Right ventricle myocardium superior (tissue), 1 donor: ENCODE results near the gene PSMA5. TPM values are rescaled to one million over a fixed set of nuclear protein-coding genes. Genes with fewer than 3 reads are reported as not detected.
"Not testable (repeated sequence)": the region's sequence is repeated elsewhere in the genome, so short reads cannot be mapped to it uniquely, and the experiment has no call there.

Source experiments
- ATAC-seq: fragments of 200-7000 bp; cut with Tn5 transposase; one replicate; pipeline ENCODE4 v1.9.1; 2020; ENCODE audit warnings: mild to moderate bottlenecking; ENCODE audit not compliant: poor library complexity
- DNase-seq: peaks from one replicate; pipeline ENCODE4 v3.0.0-alpha.2; 2020
- intact Hi-C: fragments of 100-400 bp; cut with DNase I; formaldehyde crosslinking; loops from one replicate; pipeline ENCODE4 v1.11.2; 2022
- total RNA-seq: library from RNA; stranded (reverse); fragmentation: NEBNext Ultra II Directional; extraction: Animal tissue kit (Norgen Biotek cat#: 25700); gene quantifications from one replicate; pipeline ENCODE4 v1.2.1, GENCODE V29; 2021
- donor health status: DM: no; HTN: yes; CAD: no; lungs with severe emphysema.

PSMA5 gene
- total RNA-seq, 1 donor from 2014 or later = 56.8 TPM

GRCh38 chr1:109379907-109380306 lies 46.3 kb downstream of the PSMA5 start:
- ATAC-seq = no peak
- no peak for DNase-seq
- intact Hi-C loops = no loop called here

- intact Hi-C loops = no loop called here
- no peak for ATAC-seq
- no peak for DNase-seq
Measured at GRCh38 chr1:109379422-109379821, 46.8 kb downstream of the PSMA5 start.

DNA sequence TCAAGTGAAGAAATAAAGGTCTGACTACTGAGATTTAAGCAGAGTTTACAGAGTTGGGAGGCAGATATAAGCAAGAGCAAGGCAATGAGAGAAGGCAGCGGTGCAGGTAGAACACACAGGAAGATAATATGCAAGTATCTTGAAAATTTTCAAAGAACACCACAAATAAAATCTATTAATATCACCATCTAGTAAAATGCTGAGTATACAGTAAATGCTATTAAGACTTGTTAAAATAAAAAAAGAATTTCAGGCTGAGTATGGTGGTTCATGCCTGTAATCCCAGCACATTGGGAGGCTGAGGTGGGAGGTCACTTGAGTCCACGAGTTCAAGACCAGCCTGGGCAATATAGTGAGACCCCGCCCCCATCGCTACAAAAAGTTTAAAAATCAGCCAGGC lies 48.5 kb downstream of the PSMA5 start:
- intact Hi-C loops = no loop called here
- DNase-seq = no peak
- ATAC-seq = no peak

- intact Hi-C loops, DNase-seq, ATAC-seq: not testable (repeated sequence)
Measured at GRCh38 chr1:109373696-109374095, 52.6 kb downstream of the PSMA5 start.

DNA sequence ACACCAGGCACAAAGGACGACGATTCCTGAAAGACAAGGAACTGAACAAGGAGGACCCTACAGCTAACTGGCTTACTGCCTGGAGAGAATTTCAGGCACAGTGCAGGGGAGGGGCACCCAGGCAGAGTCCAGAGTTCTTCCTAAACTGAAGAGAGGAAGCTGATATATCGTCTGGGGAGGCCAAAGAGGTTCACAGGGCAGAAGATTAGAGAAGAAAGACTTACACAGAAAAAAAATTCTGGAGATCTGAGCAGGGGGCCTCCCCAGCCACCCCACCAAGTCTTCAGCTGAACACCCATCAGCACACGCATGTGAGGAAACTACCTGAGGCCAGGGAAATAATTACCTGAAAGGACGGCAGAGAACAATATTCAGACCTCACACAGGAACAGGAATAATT lies 53.1 kb downstream of the PSMA5 start:
- DNase-seq = no peak
- ATAC-seq = peak; percentile 46
- intact Hi-C loops = no loop called here

DNA sequence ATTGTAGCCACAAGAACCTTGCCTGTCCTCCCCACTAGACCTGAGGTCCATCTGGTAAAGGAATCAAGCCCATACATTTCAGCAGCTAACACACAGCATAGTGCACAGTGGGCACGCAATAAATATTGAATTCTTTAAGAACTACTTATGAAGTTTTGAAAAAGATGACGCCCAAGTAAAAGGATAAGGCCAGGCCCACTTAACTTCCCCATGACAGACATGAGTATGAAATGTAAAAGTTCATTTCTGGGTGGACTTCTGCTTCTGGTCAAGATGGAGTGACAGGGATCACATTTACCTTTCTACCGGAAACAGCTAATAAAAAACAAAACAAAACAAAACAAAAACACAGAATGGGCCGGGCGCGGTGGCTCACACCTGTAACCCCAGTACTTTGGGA lies 54.0 kb downstream of the PSMA5 start:
- ATAC-seq = no peak
- intact Hi-C loops = no loop called here
- DNase-seq = no peak

DNA sequence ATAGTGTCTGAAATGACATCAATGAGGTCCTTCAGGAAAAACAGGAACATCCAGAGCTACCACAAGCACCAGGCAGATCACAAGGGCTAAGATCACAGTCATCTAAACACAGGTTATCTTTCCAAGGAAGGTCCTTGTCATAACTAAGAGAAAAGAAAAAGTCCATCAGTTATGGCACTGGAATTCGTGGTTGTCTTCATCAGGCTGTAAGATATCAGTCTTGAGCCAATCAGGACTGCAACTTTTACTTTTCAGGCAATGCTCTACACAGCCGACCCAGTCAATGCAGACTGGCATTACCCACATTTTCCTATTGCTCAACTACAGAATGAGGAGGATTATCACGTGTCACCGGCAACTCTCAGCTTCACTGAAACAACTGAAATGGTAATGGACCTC lies 54.9 kb downstream of the PSMA5 start:
- intact Hi-C loops = no loop called here
- DNase-seq = no peak
- peak; percentile 76 for ATAC-seq

DNA sequence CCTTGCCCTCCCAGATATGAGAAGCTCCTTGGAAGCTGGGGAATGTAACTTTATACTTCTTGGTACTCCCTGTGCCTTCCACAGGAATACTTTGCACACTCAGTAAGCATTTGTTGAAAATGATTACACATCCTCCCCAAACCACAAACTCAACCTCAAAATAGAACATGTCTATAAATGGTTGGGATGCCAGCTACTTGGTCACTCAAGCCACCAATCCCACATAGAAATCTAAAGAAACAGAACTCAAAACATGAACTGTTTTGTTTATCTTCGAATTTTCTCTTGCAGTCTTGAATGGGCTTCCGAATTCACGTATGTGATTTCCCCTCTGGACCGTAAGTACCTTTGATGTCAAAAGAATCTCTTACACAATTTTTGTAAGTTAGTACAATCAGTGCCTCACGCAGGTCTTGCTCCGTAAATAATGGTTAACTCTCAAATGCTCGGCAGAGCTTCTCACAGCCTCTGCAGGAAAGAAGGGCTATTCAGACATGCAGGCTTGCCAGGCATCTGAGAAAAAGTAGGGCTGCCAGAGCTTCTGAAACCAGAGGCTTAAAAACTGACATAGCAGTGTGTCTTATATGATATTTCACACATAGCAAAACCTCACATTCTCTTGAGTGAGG lies 55.4 kb downstream of the PSMA5 start:
- intact Hi-C loops = no loop called here
- ATAC-seq (peak; percentile 35), DNase-seq (no peak)

DNA sequence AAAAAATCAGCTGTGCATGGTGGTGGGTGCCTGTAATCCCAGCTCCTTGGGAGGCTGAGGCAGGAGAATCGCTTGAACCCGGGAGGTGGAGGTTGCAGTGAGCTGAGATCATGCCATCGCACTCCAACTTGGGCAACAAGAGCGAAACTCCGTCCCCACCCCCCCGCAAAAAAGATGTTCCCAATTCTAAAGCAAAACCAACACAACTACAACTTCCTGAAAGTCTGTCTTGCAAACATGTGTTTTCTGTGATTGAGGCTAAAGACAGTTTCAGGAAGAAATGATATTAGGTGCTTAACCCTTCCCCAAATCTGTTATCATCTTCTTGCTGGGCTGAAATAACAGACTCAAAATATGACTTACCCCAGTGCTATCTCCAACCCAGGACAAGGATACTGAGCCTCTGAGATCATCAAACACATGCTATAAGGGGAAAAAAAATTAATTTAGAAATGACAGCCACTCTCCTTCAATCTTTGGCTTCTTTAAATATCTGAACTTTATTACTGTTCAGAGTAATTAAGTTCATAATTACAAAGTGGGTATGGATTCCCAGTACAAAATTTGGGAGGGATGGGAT lies 57.0 kb downstream of the PSMA5 start:
- DNase-seq = no peak

GRCh38 chr1:109368464-109368863 lies 57.8 kb downstream of the PSMA5 start:
- ATAC-seq = no peak

More for the DNA sequence above, 57.0 kb downstream of the PSMA5 start:
- intact Hi-C loops = no loop called here
- no peak for ATAC-seq

GRCh38 chr1:109367626-109368025 lies 58.6 kb downstream of the PSMA5 start:
- intact Hi-C loops = no loop called here

More at GRCh38 chr1:109368464-109368863, 57.8 kb downstream of the PSMA5 start:
- no peak for DNase-seq
- intact Hi-C loops = no loop called here

DNA sequence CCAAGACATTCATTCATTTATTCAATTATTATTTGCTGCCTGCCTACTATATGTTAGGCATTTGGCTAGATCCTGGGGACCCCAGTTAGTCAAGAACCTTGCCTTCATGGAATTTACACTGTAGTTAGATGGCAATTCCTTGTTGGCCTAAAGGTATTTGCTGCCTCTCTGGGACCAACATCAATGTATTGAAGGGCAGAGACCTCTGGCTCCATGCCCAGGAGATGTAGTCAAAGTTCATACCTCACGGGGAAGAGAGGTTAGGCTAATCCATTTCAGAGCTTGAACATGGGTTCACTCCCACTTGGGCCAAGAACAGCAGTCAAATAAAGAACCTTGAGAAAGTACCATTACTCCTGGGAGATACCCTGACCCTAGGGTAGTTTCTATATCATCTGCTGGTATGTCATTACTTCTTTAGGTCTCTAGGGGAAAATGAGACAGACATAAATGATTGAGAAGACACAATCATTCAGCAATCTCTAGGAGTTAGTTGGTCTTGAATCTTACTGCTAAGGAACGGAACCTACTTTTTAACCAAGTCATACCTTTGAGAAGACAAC lies 60.5 kb downstream of the PSMA5 start:
- no peak for DNase-seq
- intact Hi-C loops = no loop called here
- no peak for ATAC-seq

More at GRCh38 chr1:109367626-109368025, 58.6 kb downstream of the PSMA5 start:
- ATAC-seq (no peak), DNase-seq (no peak)

GRCh38 chr1:109361649-109362048 lies 64.6 kb downstream of the PSMA5 start:
- DNase-seq = no peak
- no peak for ATAC-seq
- intact Hi-C loops = no loop called here

- intact Hi-C loops = no loop called here
- no peak for DNase-seq
- ATAC-seq = no peak
Measured at GRCh38 chr1:109361069-109361468, 65.2 kb downstream of the PSMA5 start.

DNA sequence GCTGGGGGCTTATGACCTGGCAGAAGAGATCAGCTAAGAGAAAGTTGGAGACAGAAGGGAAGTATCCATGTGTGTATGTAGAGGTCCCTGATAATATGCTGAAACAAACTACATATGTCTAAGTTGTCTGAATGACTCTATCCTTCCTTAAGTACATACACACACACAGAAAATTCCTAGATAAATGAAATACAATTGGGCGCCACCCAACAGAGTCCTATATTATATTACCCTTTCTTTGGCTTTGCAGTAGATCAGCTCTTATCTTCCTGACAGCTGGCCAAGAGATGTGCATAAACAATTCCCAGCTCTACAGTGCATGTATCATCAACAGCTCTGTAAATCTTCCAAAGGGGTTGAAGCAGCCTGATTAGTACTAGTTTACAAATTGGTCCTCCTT lies 68.6 kb downstream of the PSMA5 start:
- intact Hi-C loops = no loop called here
- ATAC-seq (no peak), DNase-seq (no peak)

- no peak for DNase-seq
- intact Hi-C loops = no loop called here
- ATAC-seq = no peak
Measured at GRCh38 chr1:109356915-109357314, 69.3 kb downstream of the PSMA5 start.

GRCh38 chr1:109356505-109356904 lies 69.7 kb downstream of the PSMA5 start:
- DNase-seq = no peak
- ATAC-seq = no peak
- intact Hi-C loops = no loop called here

GRCh38 chr1:109354929-109355328 lies 71.3 kb downstream of the PSMA5 start:
- DNase-seq (no peak), ATAC-seq (no peak)
- intact Hi-C loops = loop anchor here (5.0 kb wide), 1 partner anchor 42 kb away; the partner anchor contains the start of gene SORT1

DNA sequence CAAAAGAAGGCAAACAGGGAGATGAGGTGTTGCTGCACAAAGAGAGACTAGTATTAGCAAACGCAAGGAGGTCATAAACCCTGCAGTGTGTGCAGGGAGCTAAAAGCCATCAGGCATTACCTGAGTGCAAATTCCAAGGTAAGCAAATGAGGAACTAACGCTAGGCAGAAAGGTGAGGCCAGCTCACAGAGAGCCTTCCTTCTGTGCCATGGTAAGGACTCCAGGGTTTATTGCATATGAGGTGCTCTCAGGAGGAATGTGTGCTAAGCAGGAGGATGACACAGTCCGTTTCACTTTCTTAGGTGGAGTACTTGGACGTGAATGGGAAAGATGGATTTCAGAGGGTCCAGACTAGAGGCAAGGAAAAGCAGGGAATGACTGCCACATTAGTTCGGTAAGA lies 74.8 kb downstream of the PSMA5 start:
- DNase-seq = no peak
- intact Hi-C loops = loop anchor here (5.0 kb wide), 1 partner anchor 46 kb away; the partner anchor contains the start of gene SORT1
- ATAC-seq = no peak

GRCh38 chr1:109350655-109351054 lies 75.6 kb downstream of the PSMA5 start:
- intact Hi-C loops = loop anchor here (5.0 kb wide), 1 partner anchor 47 kb away; the partner anchor contains the start of gene SORT1
- DNase-seq = no peak
- ATAC-seq = no peak
